ENCODE measurements around the gene TMEM259.
A peak's percentile ranks its signal among the peaks of the same experiment; 100 is the strongest.

Gene TMEM259

DNA sequence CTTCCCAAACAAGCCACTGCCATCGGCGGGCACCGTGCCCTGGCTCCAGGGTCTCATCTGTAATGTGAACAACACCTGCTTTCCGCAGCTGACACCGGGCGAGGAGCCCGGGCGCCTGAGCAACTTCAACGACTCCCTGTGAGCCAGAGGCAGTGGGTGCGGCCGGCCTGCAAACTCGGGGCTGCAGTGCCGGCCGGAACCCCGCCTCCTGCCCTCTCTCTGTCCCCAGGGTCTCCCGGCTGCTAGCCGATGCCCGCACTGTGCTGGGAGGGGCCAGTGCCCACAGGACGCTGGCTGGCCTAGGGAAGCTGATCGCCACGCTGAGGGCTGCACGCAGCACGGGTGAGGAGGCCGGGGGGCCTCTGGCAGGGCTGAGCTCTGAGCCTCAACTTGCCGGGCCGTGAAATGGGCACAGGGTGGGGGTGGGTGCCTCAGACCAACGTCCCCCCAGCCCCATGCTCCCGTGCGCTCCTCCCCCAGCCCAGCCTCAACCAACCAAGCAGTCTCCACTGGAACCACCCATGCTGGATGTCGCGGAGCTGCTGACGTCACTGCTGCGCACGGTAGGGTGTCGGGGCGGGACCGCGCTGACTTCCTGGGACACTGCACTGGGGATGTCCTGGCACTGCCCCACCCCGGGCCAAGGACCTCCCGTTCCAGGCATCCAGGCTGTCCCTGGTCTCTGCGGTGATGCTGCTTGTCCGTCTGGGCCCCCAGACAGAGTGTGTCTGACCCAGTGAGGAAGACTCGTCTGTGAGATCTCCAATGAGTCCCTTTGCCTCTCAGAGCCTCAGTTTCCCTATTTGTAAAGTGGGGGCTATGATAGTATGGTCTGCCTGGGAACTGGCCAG lies 21.1 kb upstream of the TMEM259 start:
- no peak overlapping the region for H3K4me3 ChIP-seq (replicated peaks; ENCODE audit: low read depth, low read length)
- DNase-seq (ENCODE audit: low read depth) = no peak
- TF ChIP-seq, protein P1, sequence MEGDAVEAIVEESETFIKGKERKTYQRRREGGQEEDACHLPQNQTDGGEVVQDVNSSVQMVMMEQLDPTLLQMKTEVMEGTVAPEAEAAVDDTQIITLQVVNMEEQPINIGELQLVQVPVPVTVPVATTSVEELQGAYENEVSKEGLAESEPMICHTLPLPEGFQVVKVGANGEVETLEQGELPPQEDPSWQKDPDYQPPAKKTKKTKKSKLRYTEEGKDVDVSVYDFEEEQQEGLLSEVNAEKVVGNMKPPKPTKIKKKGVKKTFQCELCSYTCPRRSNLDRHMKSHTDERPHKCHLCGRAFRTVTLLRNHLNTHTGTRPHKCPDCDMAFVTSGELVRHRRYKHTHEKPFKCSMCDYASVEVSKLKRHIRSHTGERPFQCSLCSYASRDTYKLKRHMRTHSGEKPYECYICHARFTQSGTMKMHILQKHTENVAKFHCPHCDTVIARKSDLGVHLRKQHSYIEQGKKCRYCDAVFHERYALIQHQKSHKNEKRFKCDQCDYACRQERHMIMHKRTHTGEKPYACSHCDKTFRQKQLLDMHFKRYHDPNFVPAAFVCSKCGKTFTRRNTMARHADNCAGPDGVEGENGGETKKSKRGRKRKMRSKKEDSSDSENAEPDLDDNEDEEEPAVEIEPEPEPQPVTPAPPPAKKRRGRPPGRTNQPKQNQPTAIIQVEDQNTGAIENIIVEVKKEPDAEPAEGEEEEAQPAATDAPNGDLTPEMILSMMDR (IDR thresholded peaks at IDR 0.05; ENCODE audit: low read length, missing control alignments) = no peak

DNA sequence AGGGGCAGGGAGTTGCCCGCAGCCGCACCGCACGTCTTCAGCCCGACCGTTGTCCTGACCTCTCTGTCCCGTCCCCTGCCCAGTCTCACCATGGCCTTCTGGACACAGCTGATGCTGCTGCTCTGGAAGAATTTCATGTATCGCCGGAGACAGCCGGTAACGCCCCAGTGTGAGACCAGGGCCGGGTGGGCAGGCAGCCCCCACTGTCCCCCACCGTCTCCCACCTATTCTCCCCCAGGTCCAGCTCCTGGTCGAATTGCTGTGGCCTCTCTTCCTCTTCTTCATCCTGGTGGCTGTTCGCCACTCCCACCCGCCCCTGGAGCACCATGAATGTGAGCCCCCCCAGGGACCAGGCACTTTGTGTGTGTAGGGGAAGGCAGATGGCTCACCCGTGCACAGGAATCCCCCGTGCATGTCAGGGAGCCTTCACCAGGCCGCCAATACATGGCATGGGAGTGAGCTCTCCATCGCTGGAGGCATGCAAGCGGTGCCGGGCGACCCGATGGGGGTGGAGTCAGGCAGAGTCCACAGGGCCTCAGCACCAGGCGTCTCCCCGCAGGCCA lies 20.4 kb upstream of the TMEM259 start:
- DNase-seq (ENCODE audit: low read depth) = no peak
- TF ChIP-seq, protein P1 (IDR thresholded peaks at IDR 0.05; ENCODE audit: low read length, missing control alignments) = no peak
- peak overlapping the region; percentile 70 for H3K4me3 ChIP-seq (replicated peaks; ENCODE audit: low read depth, low read length)

DNA sequence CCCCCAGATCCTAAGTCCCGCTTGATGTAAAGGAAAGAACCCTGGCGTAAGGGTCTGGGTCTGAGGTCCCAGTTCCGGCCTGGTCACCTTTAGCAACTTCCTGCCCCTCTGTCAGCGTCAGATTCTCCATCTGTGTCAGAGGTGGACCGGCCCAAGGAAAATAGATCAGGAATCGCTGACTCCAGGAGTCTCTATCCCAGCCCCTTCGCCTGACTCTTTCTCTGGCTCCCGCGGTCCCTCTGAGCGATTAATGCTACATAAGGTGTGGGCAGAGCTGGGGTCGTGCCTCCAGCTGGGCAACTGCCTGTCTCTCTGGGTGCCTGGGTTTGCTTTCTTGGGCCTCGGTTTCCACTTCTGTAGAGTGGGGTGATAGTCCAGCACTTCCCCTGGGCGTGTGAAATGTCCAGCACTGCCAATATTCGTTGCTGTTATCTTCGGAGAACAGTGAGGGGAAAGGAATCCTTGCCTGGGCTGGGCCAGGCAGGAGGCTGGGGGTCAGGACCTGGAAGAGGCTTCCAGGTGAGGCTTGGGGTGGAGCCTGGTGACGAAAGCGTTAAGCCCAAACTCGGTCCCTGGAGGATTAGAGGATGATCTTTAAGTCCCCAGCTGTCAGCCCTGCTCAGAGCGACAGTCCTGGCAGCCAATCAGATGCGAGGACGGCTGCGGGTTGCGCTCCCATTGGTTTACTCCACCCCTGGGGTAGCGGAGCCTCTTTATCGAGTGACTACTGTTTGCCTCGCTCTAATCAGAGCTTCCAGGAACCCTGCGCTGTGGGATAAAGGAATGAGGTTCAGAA lies 19.8 kb upstream of the TMEM259 start:
- TF ChIP-seq, protein P1 (IDR thresholded peaks at IDR 0.05; ENCODE audit: low read length, missing control alignments) = no peak

DNA sequence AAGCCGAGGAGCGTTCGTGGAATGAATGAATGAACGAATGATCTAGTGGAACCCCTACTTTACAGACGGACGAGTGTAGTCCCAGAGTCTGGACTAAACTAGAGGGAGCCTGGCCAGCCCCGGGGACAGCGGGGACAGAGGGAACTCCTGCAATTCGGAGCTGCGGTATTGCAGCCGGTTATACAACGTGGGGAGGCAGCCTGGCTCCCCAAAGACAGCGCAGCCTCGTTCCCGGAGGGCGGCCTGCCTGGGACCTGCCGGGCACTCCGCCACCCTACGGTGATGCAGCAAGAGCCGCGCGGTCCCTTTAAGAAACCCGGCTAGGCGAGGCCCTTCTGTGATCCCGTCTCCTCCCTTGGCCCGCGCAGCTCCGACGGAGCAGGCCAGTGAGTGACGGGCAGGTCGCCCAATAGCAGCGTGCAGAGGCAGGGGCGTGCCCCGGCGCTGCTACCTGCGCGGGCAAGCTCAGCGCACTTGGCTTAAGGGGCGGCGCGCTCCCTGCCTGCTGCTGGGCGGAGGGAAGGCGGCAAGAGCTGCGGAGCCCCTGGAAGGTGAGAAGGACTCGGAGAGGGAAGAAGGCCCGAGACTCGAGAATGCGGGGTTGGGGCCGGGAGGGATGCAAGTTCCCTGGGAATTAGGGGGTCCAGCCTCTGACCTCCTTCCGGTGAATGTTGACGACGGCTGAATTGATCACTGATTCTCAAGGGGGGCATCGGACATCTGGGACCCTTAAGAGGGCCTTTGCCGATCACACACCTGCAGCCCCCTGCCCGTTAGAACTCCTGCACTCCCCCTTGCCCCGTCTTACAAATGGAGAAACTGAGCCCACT lies 18.9 kb upstream of the TMEM259 start, which contains the start of gene ABCA7:
ABCA7 (plus strand) TSS at position 462 of the 830 bp plus-strand sequence. CDS start 1,255 bp downstream, outside the sequence.
- H3K4me3 ChIP-seq (replicated peaks; ENCODE audit: low read depth, low read length) = peak within 1 kb of the TSS; percentile 70
- TF ChIP-seq, protein P1 (IDR thresholded peaks at IDR 0.05; ENCODE audit: low read length, missing control alignments) = no peak
- DNase-seq (ENCODE audit: low read depth) = peak; percentile 98

More for the DNA sequence above, 19.8 kb upstream of the TMEM259 start:
- peak overlapping the region; percentile 70 for H3K4me3 ChIP-seq (replicated peaks; ENCODE audit: low read depth, low read length)
- DNase-seq (ENCODE audit: low read depth) = peak; percentile 94

DNA sequence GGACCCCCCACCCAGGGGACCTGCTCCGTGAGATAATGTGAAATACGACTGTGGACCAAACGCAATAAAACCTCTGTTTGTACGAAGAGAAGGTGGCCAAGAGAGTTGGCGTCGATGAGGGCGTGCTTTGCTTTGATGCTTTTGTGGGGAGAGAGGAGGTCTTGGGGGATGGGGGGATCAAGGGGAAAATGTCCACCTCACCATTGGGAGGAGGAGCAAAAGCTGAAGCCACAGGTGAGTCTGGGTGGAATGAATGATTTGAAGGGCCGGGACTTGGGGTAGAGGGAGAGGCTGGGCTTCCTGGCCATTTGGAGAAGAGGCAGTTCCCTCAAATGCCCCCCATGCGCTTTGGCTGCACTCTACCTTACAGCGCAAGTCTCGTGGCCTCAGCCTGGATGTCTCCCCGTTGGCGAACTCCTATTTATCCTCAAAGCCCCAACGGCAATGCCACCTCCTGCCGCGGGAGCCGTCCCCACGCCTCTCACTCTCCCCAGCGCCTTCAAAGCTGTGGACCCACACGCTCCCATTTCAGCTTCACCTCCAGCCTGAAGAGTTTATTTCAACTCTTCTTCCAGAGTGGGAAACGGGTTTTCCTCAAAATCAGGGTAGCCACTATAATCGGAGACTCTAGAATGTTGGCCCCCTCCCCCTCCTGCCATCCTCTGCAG lies 18.2 kb upstream of the TMEM259 start:
- TF ChIP-seq, protein P1 (IDR thresholded peaks at IDR 0.05; ENCODE audit: low read length, missing control alignments) = no peak
- peak overlapping the region; percentile 70 for H3K4me3 ChIP-seq (replicated peaks; ENCODE audit: low read depth, low read length)
- DNase-seq (ENCODE audit: low read depth) = no peak

Measured in fibroblast of pulmonary artery (primary cell).